Skeletal muscle satellite cell (primary cell): ENCODE data around the gene MAP3K10.

Experiments
- H3K27me3 ChIP-seq: 2 replicates; pipeline ENCODE4 v1.7.0; 2013; ENCODE audit warnings: low read length; ENCODE audit not compliant: control insufficient read depth, insufficient read depth
- H3K36me3 ChIP-seq: 2 replicates; pipeline ENCODE4 v1.7.0; 2013; ENCODE audit warnings: mild to moderate bottlenecking, control low read depth, low read length; ENCODE audit not compliant: insufficient read depth
- H3K4me1 ChIP-seq: 2 replicates; pipeline ENCODE4 v1.7.0; 2013; ENCODE audit warnings: low read length; ENCODE audit not compliant: control insufficient read depth, insufficient read depth
- H3K4me2 ChIP-seq: 2 replicates; pipeline ENCODE4 v1.7.0; 2013; ENCODE audit warnings: mild to moderate bottlenecking, low read length
- H3K4me3 ChIP-seq: 2 replicates; pipeline ENCODE4 v1.7.0; 2013; ENCODE audit warnings: low read length
- H3K9ac ChIP-seq: 2 replicates; pipeline ENCODE4 v1.7.0; 2013; ENCODE audit warnings: mild to moderate bottlenecking, low read depth, low read length, moderate library complexity
- H3K9me3 ChIP-seq: replicated peaks from 2 replicates; pipeline ENCODE4 v1.7.0; 2013; ENCODE audit warnings: mild to moderate bottlenecking, control low read depth, low read length

Gene MAP3K10

GRCh38 chr19:40219721-40220276, 28.6 kb downstream of the MAP3K10 start:
- Histone ChIP-seq H3K4me2 (peak overlapping the region; percentile 63), H3K9me3 (no peaks in the 10 kb centered on the region), H3K4me3 (peak overlapping the region; percentile 41), H3K36me3 (no peaks in the 10 kb centered on the region), H3K9ac (no peak overlapping the region), H3K4me1 (peaks cover 11% of the 10 kb centered on the region), H3K27me3 (peaks cover 24% of the 10 kb centered on the region)

- Histone ChIP-seq H3K36me3 (no peaks in the 10 kb centered on the region), H3K4me2 (no peak overlapping the region), H3K4me3 (no peak overlapping the region), H3K27me3 (peaks cover 24% of the 10 kb centered on the region), H3K4me1 (peaks cover 11% of the 10 kb centered on the region), H3K9ac (no peak overlapping the region), H3K9me3 (no peaks in the 10 kb centered on the region)
Measured at GRCh38 chr19:40220674-40221073, 29.4 kb downstream of the MAP3K10 start.

- H3K36me3 ChIP-seq = no peaks in the 10 kb centered on the region
- H3K4me1 ChIP-seq = peaks cover 19% of the 10 kb centered on the region
- H3K4me3 ChIP-seq = no peak overlapping the region
- H3K9ac ChIP-seq = no peak overlapping the region
- no peaks in the 10 kb centered on the region for H3K9me3 ChIP-seq
- no peak overlapping the region for H3K4me2 ChIP-seq
- peaks cover 21% of the 10 kb centered on the region for H3K27me3 ChIP-seq
Measured at GRCh38 chr19:40221858-40222619, 30.8 kb downstream of the MAP3K10 start.

- no peak overlapping the region for H3K4me2 ChIP-seq
- no peaks in the 10 kb centered on the region for H3K36me3 ChIP-seq
- H3K4me3 ChIP-seq = no peak overlapping the region
- peaks cover 19% of the 10 kb centered on the region for H3K4me1 ChIP-seq
- H3K27me3 ChIP-seq = peaks cover 19% of the 10 kb centered on the region
- no peak overlapping the region for H3K9ac ChIP-seq
- H3K9me3 ChIP-seq = no peaks in the 10 kb centered on the region
Measured at GRCh38 chr19:40223135-40223822, 32.1 kb downstream of the MAP3K10 start.

- no peak overlapping the region for H3K4me3 ChIP-seq
- H3K4me1 ChIP-seq = peaks cover 22% of the 10 kb centered on the region
- no peaks in the 10 kb centered on the region for H3K9me3 ChIP-seq
- peaks cover 14% of the 10 kb centered on the region for H3K27me3 ChIP-seq
- no peak overlapping the region for H3K9ac ChIP-seq
- no peaks in the 10 kb centered on the region for H3K36me3 ChIP-seq
- no peak overlapping the region for H3K4me2 ChIP-seq
Measured at GRCh38 chr19:40224342-40225150, 33.3 kb downstream of the MAP3K10 start.

- H3K4me2 ChIP-seq = peak overlapping the region; percentile 85
- no peaks in the 10 kb centered on the region for H3K36me3 ChIP-seq
- H3K4me1 ChIP-seq = peaks cover 19% of the 10 kb centered on the region
- H3K4me3 ChIP-seq = peak overlapping the region; percentile 66
- no peak overlapping the region for H3K9ac ChIP-seq
- no peaks in the 10 kb centered on the region for H3K9me3 ChIP-seq
- H3K27me3 ChIP-seq = peaks cover 14% of the 10 kb centered on the region
Measured at GRCh38 chr19:40225440-40226305, 34.4 kb downstream of the MAP3K10 start.

- Histone ChIP-seq H3K4me2 (no peak overlapping the region), H3K9ac (no peak overlapping the region), H3K9me3 (no peaks in the 10 kb centered on the region), H3K4me3 (no peak overlapping the region), H3K4me1 (peaks cover 29% of the 10 kb centered on the region), H3K27me3 (peaks cover 14% of the 10 kb centered on the region), H3K36me3 (peaks cover 6% of the 10 kb centered on the region)
Measured at GRCh38 chr19:40228346-40228745, 37.1 kb downstream of the MAP3K10 start.

GRCh38 chr19:40228863-40229262, 37.6 kb downstream of the MAP3K10 start:
- Histone ChIP-seq H3K9ac (no peak overlapping the region), H3K4me2 (no peak overlapping the region), H3K4me3 (no peak overlapping the region), H3K27me3 (peaks cover 14% of the 10 kb centered on the region), H3K4me1 (peaks cover 29% of the 10 kb centered on the region), H3K9me3 (no peaks in the 10 kb centered on the region), H3K36me3 (peaks cover 11% of the 10 kb centered on the region)

- H3K4me1 ChIP-seq = peaks cover 29% of the 10 kb centered on the region
- H3K36me3 ChIP-seq = peaks cover 11% of the 10 kb centered on the region
- no peak overlapping the region for H3K9ac ChIP-seq
- H3K4me3 ChIP-seq = no peak overlapping the region
- peaks cover 14% of the 10 kb centered on the region for H3K27me3 ChIP-seq
- no peaks in the 10 kb centered on the region for H3K9me3 ChIP-seq
- H3K4me2 ChIP-seq = no peak overlapping the region
Measured at GRCh38 chr19:40229484-40229883, 38.3 kb downstream of the MAP3K10 start.

- no peak overlapping the region for H3K9ac ChIP-seq
- H3K36me3 ChIP-seq = peaks cover 11% of the 10 kb centered on the region
- H3K27me3 ChIP-seq = peaks cover 14% of the 10 kb centered on the region
- no peak overlapping the region for H3K4me3 ChIP-seq
- H3K4me1 ChIP-seq = peaks cover 29% of the 10 kb centered on the region
- no peak overlapping the region for H3K4me2 ChIP-seq
- H3K9me3 ChIP-seq = no peaks in the 10 kb centered on the region
Measured at GRCh38 chr19:40229926-40230417, 38.7 kb downstream of the MAP3K10 start.
